ENCODE data around the gene LAMC3.

- TF ChIP-seq POLR2A (IDR thresholded peaks at IDR 0.05; ENCODE audit: low read depth, low read length) = no peak
- TF ChIP-seq POLR2AphosphoS5 (IDR thresholded peaks at IDR 0.05; ENCODE audit: low read depth, low read length) = no peak
- no peak for TF ChIP-seq TAF1 (IDR thresholded peaks at IDR 0.05; ENCODE audit: borderline replicate concordance, low read depth, low read length)
Measured at GRCh38 chr9:131050831-131051230, 41.9 kb downstream of the LAMC3 start.

All from GM12892 (cell line).